CD8-positive, alpha-beta memory T cell (primary cell): ENCODE data around the gene SYT6. TPM values are rescaled to one million over a fixed set of nuclear protein-coding genes. Genes with fewer than 3 reads are reported as not detected.

Experiments used
- CTCF ChIA-PET: fragments of 350-600 bp; sonication (Branson Sonifier 250); formaldehyde crosslinking; loops from one replicate; lab custom pipeline; 2021; ENCODE audit warnings: antibody characterized with exemption; lab: Charles Lee
- POLR2A ChIA-PET: fragments of 350-600 bp; sonication (Branson Sonifier 250); formaldehyde crosslinking; loops from one replicate; lab custom pipeline; 2021; ENCODE audit warnings: antibody characterized with exemption; lab: Charles Lee
- DNase-seq, 5 donors: peaks; one replicate each; pipeline versions ENCODE4 v3.0.0 to v3.0.0-alpha.2; 2020 to 2022; ENCODE audit warnings: mixed read lengths in 1 of 5
- H3K27ac ChIP-seq: one replicate; pipeline ENCODE4 v1.7.0; 2013; ENCODE audit warnings: low read depth, mild to moderate bottlenecking, low read length, moderate library complexity
- H3K27me3 ChIP-seq: 2 replicates; pipeline ENCODE4 v1.7.0; 2013; ENCODE audit warnings: low read length, mild to moderate bottlenecking; ENCODE audit not compliant: insufficient read depth, poor library complexity, severe bottlenecking
- H3K36me3 ChIP-seq: 2 replicates; pipeline ENCODE4 v1.7.0; 2013; ENCODE audit warnings: mild to moderate bottlenecking, low read length, moderate library complexity; ENCODE audit not compliant: insufficient read depth
- H3K4me1 ChIP-seq: 2 replicates; pipeline ENCODE4 v1.7.0; 2013; ENCODE audit warnings: mild to moderate bottlenecking, low read length, moderate library complexity; ENCODE audit not compliant: insufficient read depth
- H3K4me3 ChIP-seq: 2 replicates; pipeline ENCODE4 v1.7.0; 2013; ENCODE audit warnings: mild to moderate bottlenecking, low read length
- H3K9me3 ChIP-seq: 2 replicates; pipeline ENCODE4 v1.7.0; 2013; ENCODE audit warnings: mild to moderate bottlenecking, low read length
- H3K27ac Mint-ChIP-seq, 8 donors: one replicate each; pipeline ENCODE4 v1.8.0; 2020 to 2021; ENCODE audit warnings: mixed read lengths in 8 of 8, mild to moderate bottlenecking in 6 of 8, inconsistent platforms in 3 of 8, moderate library complexity in 3 of 8
- H3K27me3 Mint-ChIP-seq, 2 donors: one replicate each; pipeline ENCODE4 v1.8.0; 2020 to 2021; ENCODE audit warnings: mixed read lengths in 2 of 2, mild to moderate bottlenecking in 1 of 2, moderate library complexity in 1 of 2
- H3K36me3 Mint-ChIP-seq, 3 donors: one replicate each; pipeline ENCODE4 v1.8.0; 2020 to 2021; ENCODE audit warnings: mixed read lengths in 3 of 3, inconsistent platforms in 1 of 3, mild to moderate bottlenecking in 1 of 3
- H3K4me1 Mint-ChIP-seq, 3 donors: one replicate each; pipeline ENCODE4 v1.8.0; 2020 to 2021; ENCODE audit warnings: mixed read lengths in 3 of 3, inconsistent platforms in 1 of 3, mild to moderate bottlenecking in 1 of 3
- H3K4me3 Mint-ChIP-seq, 7 donors: one replicate each; pipeline ENCODE4 v1.8.0; 2020 to 2021; ENCODE audit warnings: mixed read lengths in 7 of 7, mild to moderate bottlenecking in 6 of 7, moderate library complexity in 4 of 7, inconsistent platforms in 2 of 7
- H3K9me3 Mint-ChIP-seq, 5 donors: one replicate each; pipeline ENCODE4 v1.8.0; 2020 to 2022; ENCODE audit warnings: mixed read lengths in 5 of 5, mild to moderate bottlenecking in 3 of 5, moderate library complexity in 2 of 5, inconsistent platforms in 1 of 5
- polyA plus RNA-seq: library from polyadenylated mRNA; unstranded; fragments of 300-500 nt; fragmentation: Illumina TruSeq; gene quantifications from one replicate; pipeline ENCODE4 v1.2.3, GENCODE V29; 2021
- total RNA-seq, 2 experiments: library from RNA; stranded (reverse); gene quantifications; one replicate each; pipeline ENCODE4 v1.2.3, GENCODE V29; 2021

The SYT6 gene
- total and polyA plus RNA-seq, 3 experiments from 2014 or later: not detected

DNA sequence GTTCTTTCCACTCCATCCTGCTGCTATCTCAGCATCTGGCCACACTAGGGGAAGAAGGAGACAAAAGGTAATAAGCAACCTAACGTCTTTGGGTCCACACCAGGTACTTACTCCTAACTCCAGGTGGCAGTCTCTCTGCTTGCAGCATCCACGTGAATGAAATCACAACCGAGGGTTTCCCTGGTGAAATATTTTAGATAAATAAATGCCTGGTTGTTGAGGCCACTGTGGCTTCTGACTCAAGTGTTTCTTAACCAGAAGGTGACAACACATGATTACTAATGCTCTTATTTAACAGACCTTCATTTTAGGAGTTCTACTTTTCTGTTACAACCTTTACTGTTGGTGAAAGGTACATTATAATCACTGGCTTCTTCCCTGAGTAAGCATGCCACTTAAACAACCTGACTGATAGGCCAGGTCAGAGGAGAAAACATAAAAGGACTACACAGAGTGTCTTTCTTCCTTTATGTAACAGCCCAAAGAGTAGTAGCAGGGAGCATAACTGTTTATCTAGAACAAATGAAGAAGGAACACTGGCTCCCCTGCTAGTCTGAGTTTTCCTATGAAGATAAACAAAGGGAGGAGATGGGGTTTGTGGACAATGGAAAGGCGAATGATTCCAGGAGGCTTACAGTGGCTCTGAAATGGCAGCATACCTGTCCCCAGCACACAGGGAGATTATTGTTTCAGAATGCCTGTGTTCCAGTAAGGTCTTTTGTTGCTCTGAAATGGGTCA lies 59.9 kb downstream of the SYT6 start:
- Mint-ChIP-seq H3K9me3 (no peaks in the 10 kb centered on the region), H3K27me3 (peaks cover 6 to 19% of the 10 kb centered on the region in 2 donors), H3K36me3 (no peaks in the 10 kb centered on the region), H3K4me1 (peaks cover 0 to 4% (median 0%) of the 10 kb centered on the region in 3 donors), H3K4me3 (no peak overlapping the region), H3K27ac (peak overlapping the region in 1 of 8 donors; percentile 29)
- H3K27me3 ChIP-seq: no peaks in the 10 kb centered on the region
- no peak overlapping the region for H3K27ac ChIP-seq
- H3K4me3 ChIP-seq: no peak overlapping the region
- DNase-seq: no peak
- H3K4me1 ChIP-seq: no peaks in the 10 kb centered on the region
- H3K36me3 ChIP-seq: no peaks in the 10 kb centered on the region
- H3K9me3 ChIP-seq: no peaks in the 10 kb centered on the region
- ChIA-PET POLR2A (no interaction called here), CTCF (no interaction called here)

DNA sequence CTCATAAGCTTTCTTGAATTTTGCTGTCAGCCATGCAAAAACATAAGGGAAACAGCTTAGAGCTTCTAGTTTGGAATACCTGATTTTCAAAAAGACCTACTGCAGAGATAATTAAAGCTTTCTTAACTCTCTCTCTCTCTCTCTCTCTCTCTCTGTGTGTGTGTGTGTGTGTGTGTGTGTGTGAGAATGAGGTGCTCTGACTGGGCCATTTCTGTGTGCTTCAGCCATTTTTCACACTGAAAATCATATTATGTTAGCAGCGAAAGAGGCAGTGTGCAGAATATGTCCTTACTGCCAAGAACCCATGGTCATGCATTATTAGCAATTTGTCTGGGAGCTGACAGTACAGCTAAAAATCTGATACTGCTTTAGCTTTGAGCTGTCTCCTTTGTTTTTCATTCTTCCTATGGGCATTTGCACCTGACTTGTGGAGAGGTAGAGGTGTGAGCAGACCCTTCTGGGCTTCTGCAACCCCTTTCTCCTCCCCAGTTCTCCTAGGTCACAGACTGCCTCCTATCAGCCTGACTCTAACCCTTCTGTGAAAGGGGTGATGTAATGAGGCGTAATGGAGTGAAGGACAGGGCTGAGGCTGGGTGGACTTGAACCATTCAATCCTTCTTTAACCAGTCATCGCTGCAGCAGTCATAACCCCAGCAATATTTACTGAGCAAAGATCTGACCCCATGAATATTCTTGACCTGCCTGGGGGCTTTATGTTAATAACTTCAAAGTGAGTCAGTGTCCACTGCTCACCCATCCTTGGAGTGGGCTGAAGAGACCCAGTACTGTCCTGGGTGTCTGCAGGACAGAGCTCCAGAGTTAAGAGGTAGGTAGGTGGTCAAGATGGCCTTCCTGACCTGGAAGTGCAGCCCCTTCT lies 61.2 kb downstream of the SYT6 start:
- H3K4me1 Mint-ChIP-seq: peaks cover 0 to 4% (median 0%) of the 10 kb centered on the region in 3 donors

GRCh38 chr1:114091711-114092110 lies 62.0 kb downstream of the SYT6 start:
- H3K27me3 ChIP-seq: no peaks in the 10 kb centered on the region
- ChIA-PET POLR2A (no interaction called here), CTCF (no interaction called here)
- H3K27ac Mint-ChIP-seq: no peak overlapping the region
- no peaks in the 10 kb centered on the region for H3K9me3 Mint-ChIP-seq
- H3K36me3 ChIP-seq: no peaks in the 10 kb centered on the region
- no peak overlapping the region for H3K4me3 ChIP-seq
- no peak overlapping the region for H3K4me3 Mint-ChIP-seq
- no peak for DNase-seq
- no peak overlapping the region for H3K27ac ChIP-seq
- peaks cover 6 to 28% of the 10 kb centered on the region in 2 donors for H3K27me3 Mint-ChIP-seq
- no peaks in the 10 kb centered on the region for H3K9me3 ChIP-seq
- no peaks in the 10 kb centered on the region for H3K36me3 Mint-ChIP-seq
- no peaks in the 10 kb centered on the region for H3K4me1 ChIP-seq
- H3K4me1 Mint-ChIP-seq: peaks cover 0 to 4% (median 0%) of the 10 kb centered on the region in 3 donors

More for the DNA sequence above, 61.2 kb downstream of the SYT6 start:
- H3K36me3 Mint-ChIP-seq: no peaks in the 10 kb centered on the region
- no peaks in the 10 kb centered on the region for H3K9me3 Mint-ChIP-seq
- H3K4me3 Mint-ChIP-seq: no peak overlapping the region
- ChIA-PET POLR2A (no interaction called here), CTCF (no interaction called here)
- Histone ChIP-seq H3K4me1 (no peaks in the 10 kb centered on the region), H3K27ac (no peak overlapping the region), H3K4me3 (no peak overlapping the region), H3K27me3 (no peaks in the 10 kb centered on the region), H3K36me3 (no peaks in the 10 kb centered on the region), H3K9me3 (no peaks in the 10 kb centered on the region)
- H3K27me3 Mint-ChIP-seq: peaks cover 6 to 28% of the 10 kb centered on the region in 2 donors
- H3K27ac Mint-ChIP-seq: no peak overlapping the region
- no peak for DNase-seq

DNA sequence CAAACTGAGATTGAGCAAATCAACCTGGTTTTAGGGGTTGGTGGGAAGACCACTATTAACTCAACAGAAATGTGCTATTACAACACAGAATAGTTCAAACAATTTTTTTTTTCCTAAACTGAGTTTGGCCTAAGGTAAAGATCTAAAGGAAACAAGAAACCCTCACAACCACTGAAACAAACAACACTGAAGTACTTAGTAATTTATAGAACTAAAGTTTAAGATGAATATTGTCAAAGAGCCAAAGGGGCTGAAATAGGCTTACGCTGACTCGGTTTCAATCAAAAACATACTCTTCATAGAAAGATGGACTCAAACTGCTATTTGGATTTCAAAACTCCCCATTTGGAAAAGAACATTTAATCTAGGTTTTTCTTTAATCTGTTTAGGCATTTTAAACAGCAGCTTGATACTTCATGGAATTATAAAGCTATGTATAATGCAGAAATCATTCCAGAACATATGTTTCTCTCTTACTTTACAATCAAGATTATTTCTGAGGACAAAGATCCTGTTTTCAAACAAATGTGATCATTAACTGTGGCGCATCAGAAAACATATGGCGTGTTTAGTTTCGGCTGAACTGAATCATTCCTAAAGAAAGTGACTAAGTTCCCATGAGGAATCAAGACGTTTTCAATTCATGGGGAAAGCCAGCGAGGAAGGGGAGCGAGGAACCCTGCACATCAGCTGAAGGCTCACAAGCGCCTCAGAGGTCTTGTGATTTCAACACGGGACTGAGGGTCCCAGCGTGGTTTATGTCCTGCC lies 62.7 kb downstream of the SYT6 start:
- no peak overlapping the region for H3K4me3 ChIP-seq
- H3K27ac ChIP-seq: no peak overlapping the region
- Mint-ChIP-seq H3K27ac (no peak overlapping the region), H3K9me3 (no peaks in the 10 kb centered on the region), H3K27me3 (peaks cover 6 to 35% of the 10 kb centered on the region in 2 donors), H3K4me3 (no peak overlapping the region), H3K36me3 (no peaks in the 10 kb centered on the region), H3K4me1 (peaks cover 0 to 4% (median 0%) of the 10 kb centered on the region in 3 donors)
- DNase-seq: no peak
- CTCF ChIA-PET: no interaction called here
- H3K4me1 ChIP-seq: no peaks in the 10 kb centered on the region
- POLR2A ChIA-PET: no interaction called here
- no peaks in the 10 kb centered on the region for H3K9me3 ChIP-seq
- no peaks in the 10 kb centered on the region for H3K27me3 ChIP-seq
- H3K36me3 ChIP-seq: no peaks in the 10 kb centered on the region

- CTCF ChIA-PET: no interaction called here
- no peaks in the 10 kb centered on the region for H3K36me3 Mint-ChIP-seq
- POLR2A ChIA-PET: no interaction called here
Observed at GRCh38 chr1:114089502-114090138, 64.0 kb downstream of the SYT6 start.

DNA sequence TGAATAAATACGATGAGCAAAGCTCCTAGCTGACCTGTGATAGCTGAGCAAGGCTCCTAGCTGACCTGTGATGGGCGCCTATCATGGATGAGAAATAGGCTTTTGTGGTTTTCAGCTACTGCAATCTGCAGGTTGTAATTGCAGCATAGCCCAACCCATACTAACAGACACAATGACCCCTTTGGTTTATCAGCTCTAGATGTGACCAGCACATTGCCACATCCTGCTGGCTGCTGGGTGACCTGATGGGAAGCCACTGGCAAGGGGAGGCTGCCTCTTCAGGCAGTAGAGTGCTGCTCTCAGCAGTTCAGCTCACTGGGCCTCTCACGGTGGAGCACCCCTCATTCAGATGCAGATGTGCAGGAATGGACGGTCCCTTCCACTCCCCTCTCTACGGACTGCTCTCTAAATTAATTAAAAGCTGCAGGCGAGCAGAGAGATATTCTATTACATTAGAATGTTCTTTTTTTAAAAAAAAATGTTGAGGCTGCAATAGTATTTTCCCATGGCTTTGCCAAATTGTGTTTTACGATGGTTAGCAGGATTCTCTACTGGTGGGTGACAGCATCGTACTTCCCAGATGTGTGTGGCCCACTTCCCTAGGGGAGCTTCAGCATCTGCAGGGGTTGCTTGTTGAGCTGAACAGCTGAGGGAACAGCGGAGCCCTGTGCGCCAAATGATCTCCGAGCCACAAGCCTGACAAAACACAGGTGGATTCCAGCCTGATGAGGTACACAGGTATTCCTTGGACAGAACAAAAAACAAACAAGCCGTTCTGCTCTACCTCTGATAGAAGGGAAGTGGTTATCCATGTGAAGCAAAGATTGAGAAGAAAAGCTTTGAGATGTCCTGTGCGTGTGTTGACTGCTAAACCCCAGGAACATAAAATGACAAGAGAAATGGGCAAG lies 65.0 kb downstream of the SYT6 start:
- POLR2A ChIA-PET: no interaction called here
- CTCF ChIA-PET: no interaction called here

More at GRCh38 chr1:114089502-114090138, 64.0 kb downstream of the SYT6 start:
- H3K9me3 Mint-ChIP-seq: no peaks in the 10 kb centered on the region
- Histone ChIP-seq H3K27ac (no peak overlapping the region), H3K36me3 (no peaks in the 10 kb centered on the region), H3K9me3 (no peaks in the 10 kb centered on the region), H3K4me1 (no peaks in the 10 kb centered on the region), H3K27me3 (no peaks in the 10 kb centered on the region), H3K4me3 (no peak overlapping the region)
- H3K27me3 Mint-ChIP-seq: peaks cover 6 to 33% of the 10 kb centered on the region in 2 donors
- H3K4me1 Mint-ChIP-seq: peaks cover 0 to 4% (median 0%) of the 10 kb centered on the region in 3 donors
- no peak overlapping the region for H3K4me3 Mint-ChIP-seq
- no peak for DNase-seq
- H3K27ac Mint-ChIP-seq: peak overlapping the region in 2 of 8 donors; percentile 43 to 76

DNA sequence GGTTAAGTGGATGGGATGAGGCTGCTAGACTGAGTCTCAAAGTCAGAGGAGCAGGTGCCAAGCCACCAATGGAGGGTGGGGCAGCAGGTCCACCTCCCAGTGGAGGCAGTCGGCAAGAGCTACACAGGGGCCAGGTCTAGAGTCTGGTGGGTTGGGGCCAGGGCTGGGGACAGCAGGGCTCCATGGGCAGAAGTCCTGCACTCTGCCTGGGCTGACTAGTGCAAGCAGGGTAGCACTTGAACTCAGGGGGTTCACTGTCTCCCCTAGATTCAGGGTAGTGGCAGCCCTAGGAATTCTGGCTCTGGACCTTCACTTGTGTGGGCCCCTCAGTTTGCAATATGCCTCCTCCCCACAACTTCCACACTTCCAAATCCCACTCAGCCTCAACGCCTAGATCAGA lies 66.2 kb downstream of the SYT6 start:
- CTCF ChIA-PET: no interaction called here
- POLR2A ChIA-PET: no interaction called here
- Mint-ChIP-seq H3K27me3 (peaks cover 4 to 30% of the 10 kb centered on the region in 2 donors), H3K36me3 (no peaks in the 10 kb centered on the region), H3K9me3 (no peaks in the 10 kb centered on the region), H3K4me1 (peaks cover 0 to 4% (median 0%) of the 10 kb centered on the region in 3 donors), H3K4me3 (no peak overlapping the region), H3K27ac (no peak overlapping the region)
- Histone ChIP-seq H3K27ac (no peak overlapping the region), H3K9me3 (no peaks in the 10 kb centered on the region), H3K4me1 (no peaks in the 10 kb centered on the region), H3K36me3 (no peaks in the 10 kb centered on the region), H3K4me3 (no peak overlapping the region), H3K27me3 (no peaks in the 10 kb centered on the region)
- no peak for DNase-seq

More for the DNA sequence above, 65.0 kb downstream of the SYT6 start:
- Histone ChIP-seq H3K36me3 (no peaks in the 10 kb centered on the region), H3K4me1 (no peaks in the 10 kb centered on the region), H3K27ac (no peak overlapping the region), H3K9me3 (no peaks in the 10 kb centered on the region), H3K27me3 (no peaks in the 10 kb centered on the region), H3K4me3 (no peak overlapping the region)
- peaks cover 0 to 4% (median 0%) of the 10 kb centered on the region in 3 donors for H3K4me1 Mint-ChIP-seq
- H3K9me3 Mint-ChIP-seq: no peaks in the 10 kb centered on the region
- H3K27me3 Mint-ChIP-seq: peaks cover 6 to 33% of the 10 kb centered on the region in 2 donors
- H3K4me3 Mint-ChIP-seq: no peak overlapping the region
- DNase-seq: no peak
- H3K27ac Mint-ChIP-seq: no peak overlapping the region
- H3K36me3 Mint-ChIP-seq: no peaks in the 10 kb centered on the region
